ENCODE measurements around the gene TMEM131.
"Not testable (repeated sequence)": the region's sequence is repeated elsewhere in the genome, so short reads cannot be mapped to it uniquely, and the experiment has no call there.

The TMEM131 gene

DNA sequence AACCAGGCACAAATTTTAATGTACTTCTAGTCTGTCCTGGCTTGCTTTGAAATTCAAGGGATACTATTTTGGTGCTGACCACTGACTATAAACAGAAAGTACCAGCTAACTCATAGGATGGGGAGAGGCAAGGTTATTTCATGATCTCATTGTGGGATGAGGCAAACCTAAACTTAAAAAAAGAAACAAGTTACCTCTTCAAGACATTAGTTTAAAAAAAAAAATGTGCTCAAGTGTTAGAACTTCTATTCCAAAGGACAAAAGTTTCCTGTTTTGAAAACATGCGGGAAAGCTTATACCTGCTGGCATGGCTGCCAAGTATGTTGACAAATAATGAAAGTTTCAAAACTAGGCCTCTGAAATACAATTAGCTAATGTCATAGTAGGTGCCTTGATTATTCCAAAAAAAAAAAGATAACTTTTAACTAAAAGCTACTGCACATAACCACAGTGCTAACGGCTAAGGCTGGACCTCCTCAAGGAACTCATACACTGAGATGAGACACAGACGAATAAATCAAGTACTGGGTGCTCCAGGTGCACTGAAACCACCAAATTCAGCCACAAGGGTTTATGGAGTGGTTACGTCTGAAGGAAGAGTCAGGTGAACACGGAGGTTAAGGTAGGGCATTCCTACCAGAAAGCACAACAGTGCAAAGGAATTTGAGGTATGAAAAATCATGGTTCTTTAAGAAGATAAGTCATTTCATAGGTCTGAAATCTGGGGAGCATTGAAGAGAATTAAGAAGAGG is 38.1 kb downstream of the TMEM131 start:
- DNase-seq (ENCODE audit: low read depth), result no peak

DNA sequence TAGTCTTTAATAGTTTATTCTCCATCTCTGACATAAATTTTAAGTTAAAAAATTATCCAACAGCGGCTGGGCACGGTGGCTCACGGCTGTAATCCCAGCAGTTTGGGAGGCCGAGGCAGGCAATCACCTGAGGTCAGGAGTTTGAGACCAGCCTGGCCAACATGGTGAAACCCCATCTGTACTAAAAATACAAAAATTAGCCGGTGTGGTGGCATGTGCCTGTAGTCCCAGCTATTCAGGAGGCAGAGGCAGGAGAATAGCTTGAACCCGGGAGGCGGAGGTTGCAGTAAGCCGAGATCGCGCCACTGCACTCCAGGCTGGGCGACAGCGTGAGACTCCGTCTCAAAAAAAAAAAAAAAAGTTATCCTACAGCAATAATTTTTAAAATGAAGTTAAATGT is 39.0 kb downstream of the TMEM131 start:
- not testable (repeated sequence) for DNase-seq (ENCODE audit: low read depth)

DNA sequence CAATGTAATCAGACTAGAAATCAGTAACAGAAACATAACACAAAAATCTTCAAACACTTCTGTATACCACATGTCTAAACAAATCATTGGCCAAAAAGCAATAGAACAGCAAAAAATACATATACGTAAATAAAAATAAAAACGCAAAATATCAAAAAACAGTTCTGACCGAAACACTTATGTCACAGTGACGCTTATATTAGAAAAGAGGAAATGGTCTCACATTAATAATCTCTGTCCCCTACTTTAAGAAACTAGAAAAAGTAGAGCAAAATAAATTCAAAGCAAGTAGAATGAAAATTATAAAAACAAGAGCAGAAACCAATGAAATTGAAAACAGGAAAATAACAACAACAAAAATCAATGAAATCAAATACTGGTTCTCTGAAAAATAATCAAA is 41.9 kb downstream of the TMEM131 start:
- no peak for DNase-seq (ENCODE audit: low read depth)

DNA sequence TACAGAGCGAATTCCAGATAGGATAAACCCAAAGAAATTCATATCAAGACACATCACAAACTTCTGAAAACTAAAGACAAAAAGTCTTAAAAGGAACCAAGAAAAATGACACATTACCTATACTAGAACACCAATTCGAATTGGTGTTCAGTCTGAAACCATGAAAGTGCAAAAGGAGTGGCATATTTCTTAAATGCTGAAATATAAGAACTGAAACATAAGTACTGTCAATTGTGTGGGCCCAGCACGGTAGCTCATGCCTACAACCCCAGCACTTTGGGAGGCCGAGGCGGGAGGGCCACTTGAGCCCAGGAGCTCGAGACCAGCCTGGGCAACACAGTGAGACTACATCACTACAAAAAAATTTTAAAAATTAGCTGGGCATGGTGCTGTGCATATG is 43.4 kb downstream of the TMEM131 start:
- no peak for DNase-seq (ENCODE audit: low read depth)

- no peak for DNase-seq (ENCODE audit: low read depth)
Measured at GRCh38 chr2:97951155-97951680, 44.5 kb downstream of the TMEM131 start.

DNA sequence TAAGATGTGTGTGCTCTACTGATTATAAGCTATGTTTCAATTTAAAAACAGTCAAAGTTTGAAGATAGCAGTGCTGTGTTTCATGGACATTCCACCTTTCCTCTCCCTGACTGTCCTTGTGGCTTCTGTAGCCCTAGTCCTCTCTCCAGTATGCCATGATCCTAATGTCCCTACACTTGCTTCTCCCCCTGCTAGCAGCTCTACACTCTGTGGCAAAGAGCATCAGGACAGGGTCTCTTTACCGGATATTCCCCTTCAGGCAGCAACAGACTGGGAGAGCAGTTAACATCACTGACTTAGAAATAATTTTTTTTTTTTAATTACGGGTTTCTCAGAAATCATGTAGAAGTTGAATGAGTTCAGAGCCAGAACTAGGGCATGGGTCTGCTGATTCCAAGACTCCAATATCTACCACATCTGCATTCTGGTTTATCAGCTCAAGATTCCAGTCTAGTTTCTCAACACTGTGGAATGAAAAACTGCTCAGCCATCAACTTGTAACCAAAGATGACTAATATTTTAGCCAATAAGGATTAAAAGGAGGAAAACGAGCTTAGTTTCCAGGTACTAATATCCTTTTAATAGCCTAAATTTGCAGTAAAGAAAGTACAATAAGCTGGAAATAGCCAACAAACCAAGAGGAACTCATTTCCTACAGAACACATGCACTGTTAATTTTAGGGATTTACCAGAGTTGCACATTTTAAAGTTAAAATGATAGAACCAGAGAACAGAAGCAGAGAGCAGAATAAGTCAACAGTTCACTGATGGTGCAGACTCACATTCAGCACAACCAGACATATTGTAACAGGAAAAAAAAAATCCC is 45.2 kb downstream of the TMEM131 start:
- DNase-seq (ENCODE audit: low read depth), result no peak

DNA sequence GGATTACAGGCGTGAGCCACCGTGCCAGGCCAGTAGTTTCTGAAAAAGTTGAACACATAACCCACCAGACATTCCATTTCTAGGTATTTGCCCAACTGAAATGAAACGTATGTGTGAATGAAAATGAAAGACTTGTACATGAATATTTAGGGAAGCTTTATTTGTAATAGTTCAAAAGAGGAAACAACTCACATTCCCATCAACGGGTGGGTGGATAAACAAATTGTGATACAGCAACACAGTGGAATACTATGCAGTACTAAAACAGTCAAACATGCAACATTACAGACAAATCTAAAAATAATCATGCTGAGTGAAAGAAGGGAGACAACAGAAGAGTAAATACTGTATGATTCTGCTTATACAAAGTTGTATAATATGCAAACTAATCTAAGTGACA is 46.8 kb downstream of the TMEM131 start:
- DNase-seq (ENCODE audit: low read depth), result no peak

- DNase-seq (ENCODE audit: low read depth), result no peak
Measured at GRCh38 chr2:97945791-97946190, 50.0 kb downstream of the TMEM131 start.

DNA sequence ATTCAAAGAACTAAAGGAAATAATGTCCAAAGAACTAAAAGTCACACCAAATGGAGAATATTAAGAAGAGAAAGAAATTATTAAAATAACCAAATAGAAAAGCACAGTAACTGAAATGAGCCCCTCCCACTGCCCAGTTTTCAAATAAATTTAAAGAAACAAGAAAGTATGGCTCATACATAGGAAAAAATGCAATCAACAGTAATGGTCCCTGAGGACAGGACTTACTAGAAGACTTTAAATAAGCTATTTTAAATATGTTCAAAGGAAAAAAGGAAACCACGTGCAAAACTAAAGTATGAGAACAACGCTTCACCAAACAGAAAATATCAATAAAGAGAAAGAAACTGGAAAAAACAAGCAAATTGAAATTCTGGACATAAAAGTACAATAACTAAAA is 58.9 kb downstream of the TMEM131 start:
- no peak for DNase-seq (ENCODE audit: low read depth)

- no peak for DNase-seq (ENCODE audit: low read depth)
Measured at GRCh38 chr2:97936199-97936598, 59.5 kb downstream of the TMEM131 start.

DNA sequence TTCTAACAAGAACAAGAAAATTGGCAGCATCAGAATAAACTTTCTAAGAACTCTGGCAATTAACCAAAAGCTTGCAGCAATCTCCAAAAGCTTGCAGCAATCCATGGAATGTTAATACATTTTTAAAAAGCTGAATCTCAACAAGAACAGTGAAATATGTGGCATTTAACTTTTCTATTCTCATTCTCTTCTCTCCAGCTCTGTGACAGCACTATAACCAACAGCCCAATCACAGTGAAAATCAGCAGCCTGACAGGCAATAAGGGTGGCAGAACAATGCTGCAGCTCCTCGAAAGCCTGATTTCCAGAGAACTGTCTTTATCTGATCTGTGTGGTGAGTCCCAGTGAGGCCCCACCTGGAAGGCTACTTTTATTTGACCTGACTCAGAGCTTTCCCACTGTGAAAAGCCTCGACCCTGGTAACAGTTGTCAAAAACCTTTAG is 60.0 kb downstream of the TMEM131 start:
- no peak for DNase-seq (ENCODE audit: low read depth)

DNA sequence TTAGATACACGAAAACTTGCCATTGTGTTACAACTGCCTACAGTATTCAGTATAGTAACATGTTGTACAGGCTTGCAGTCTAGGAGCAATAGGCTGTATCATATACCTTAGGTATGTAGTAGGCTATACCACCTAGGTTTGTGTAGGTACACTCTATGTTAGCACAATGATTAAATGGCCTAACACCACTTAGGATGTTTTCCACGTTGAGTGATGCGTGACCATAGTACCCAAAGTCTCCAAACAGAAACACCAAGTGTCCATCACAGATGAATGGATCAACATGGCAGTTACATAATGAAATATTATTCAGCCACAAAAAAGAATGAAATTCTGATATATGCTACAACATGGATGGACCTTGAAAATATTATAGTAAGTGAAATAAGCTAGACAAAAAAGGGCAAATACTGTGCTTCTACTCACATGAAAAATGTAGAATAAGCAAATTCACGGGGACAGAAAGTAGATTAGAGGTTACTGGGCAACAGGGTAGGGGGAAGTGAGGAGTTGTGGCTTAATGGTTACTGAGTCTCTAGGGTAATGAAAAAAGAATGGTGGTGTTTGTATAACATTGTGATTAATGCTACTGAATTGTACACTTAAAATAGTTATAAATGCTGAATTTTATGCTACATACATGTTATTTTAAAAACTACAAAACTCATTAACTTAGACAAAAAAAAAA is 62.6 kb downstream of the TMEM131 start:
- DNase-seq (ENCODE audit: low read depth), result no peak

- no peak for DNase-seq (ENCODE audit: low read depth)
Measured at GRCh38 chr2:97931858-97932225, 63.9 kb downstream of the TMEM131 start.

DNA sequence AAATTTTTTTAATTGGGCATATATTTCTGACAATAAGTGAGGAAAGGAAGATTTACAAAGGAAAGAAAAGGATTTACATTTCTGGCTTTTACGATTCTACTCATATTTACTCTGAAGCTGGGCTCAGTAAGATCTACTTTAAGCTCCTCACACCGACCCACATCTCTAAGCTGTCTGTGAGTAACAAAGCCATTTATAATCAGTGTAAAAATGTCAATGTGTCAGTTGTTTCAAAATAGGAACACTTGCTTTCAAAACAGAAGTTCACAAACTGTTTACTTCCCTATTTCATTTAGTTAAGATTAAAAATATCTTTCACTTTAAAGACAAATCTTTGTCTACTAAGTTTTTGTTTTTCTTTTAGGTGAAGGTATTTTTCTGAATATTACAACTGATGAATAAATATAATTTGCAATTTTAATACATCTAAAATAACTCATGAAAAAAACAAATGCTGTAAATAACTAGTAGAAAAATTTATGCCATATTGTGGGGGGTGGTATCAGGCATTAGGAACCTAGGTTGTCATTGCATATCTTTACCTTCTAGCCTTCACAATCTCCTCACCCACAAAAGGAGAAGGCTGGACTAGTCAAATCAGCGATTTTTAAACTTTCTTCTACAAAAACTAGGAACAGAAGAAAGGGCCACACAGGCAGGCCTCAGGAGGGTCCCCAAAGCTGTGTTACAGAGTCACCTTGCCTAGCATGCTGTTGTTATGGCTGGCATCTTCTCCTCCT is 64.5 kb downstream of the TMEM131 start:
- no peak for DNase-seq (ENCODE audit: low read depth)

DNA sequence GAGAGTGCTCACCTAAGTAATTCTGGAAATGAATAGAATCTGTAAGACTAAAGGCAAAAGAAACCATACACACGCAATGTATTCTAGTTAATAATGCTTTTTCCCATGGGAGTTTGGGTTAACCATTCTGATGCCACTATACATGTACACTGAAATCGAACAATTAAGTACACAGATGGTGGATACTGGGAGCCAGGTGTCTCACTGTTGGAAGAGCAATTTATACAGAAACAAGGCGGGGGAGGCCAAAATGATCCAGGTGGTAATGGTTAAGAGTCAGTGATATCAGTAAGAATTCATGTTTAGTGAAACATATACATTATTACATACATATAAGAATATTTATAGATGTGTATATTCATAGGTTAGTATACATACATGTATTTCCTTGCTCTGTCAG is 67.2 kb downstream of the TMEM131 start:
- DNase-seq (ENCODE audit: low read depth), result no peak

- DNase-seq (ENCODE audit: low read depth), result no peak
Measured at GRCh38 chr2:97926946-97927345, 68.8 kb downstream of the TMEM131 start.

GRCh38 chr2:97924194-97924593 is 71.6 kb downstream of the TMEM131 start:
- no peak for DNase-seq (ENCODE audit: low read depth)

DNA sequence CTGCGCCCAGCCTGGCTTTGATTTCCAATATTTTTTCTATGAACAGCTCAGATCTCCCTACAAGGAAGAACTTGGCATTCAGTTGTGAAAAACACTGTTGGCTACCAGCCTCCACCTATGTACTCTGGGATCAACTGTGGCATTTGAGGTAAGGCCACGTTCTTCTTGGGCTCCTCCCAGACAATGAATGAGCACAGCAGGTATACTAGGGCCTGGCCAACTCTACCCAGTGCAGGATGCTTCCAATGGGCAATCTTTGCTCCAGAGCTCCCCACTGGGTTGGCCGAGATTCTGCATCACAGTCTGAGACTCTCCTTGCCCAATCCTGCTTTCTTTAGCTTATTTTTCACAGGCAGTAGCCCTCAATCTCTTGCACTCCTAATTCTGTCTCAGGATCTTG is 75.9 kb downstream of the TMEM131 start:
- DNase-seq (ENCODE audit: low read depth), result no peak

DNA sequence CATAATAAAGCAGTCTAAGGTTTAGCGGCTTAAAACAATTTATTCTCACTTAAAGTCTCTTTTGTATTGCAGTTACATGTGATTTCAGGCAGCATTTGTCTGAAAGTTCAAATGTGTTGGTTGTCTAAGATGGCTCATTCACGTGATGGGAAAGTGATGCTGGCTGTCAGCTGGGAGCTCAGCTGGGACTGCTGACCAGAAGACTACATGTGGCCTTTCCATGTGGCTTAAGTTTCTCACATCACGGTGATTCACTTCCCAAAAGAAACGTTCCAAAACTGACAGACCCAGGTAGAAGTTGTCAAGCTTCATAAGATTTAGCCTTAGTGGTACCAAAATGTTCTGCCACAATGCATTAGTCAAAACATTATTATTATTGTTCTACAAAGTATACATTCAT is 76.9 kb downstream of the TMEM131 start:
- no peak for DNase-seq (ENCODE audit: low read depth)

- not testable (repeated sequence) for DNase-seq (ENCODE audit: low read depth)
Measured at GRCh38 chr2:97917668-97918067, 78.1 kb downstream of the TMEM131 start.

DNA sequence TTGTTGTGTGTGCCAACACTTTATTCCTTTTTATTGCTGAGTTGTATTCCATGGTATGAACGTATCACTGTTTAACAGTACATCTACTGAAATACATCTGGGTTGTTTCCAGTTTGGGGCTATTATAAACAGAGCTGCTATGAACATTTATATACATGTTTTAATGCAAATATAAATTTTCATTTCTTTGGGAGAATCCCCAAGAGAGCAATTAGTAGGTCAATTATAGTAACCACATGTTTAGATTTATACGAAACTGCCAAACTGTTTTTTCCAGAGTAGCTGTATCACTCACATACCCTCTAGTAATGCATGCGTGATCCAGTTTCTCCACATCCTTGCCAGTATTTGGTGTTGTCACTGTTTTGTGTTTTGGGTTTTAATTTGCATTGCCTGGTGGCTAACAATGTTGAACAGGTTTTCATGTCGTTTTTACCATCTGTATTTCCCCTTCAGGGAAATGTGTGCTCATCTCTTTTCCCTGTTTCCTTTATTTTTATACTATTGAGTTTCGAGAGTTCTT is 81.0 kb downstream of the TMEM131 start:
- DNase-seq (ENCODE audit: low read depth), result no peak

DNA sequence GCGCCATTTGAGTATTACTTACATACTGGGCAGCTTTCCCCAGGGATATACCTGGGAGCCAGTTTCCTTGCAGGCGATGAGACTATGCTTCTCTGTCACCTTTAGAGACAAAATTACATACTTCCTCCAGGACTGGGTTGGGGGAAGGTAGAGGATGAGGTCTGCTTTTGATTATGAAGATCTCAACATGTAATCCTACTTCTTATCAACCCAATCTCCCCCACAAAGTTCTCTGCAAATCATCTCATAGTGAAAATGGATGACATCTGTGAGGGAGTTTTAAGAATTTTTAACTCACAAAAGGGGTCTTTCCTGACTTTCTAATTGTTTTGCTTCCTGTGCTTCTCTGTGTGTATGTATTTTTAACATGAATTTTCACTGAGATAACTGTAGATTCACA is 81.9 kb downstream of the TMEM131 start:
- no peak for DNase-seq (ENCODE audit: low read depth)
